K562 (cell line): ENCODE data around the gene ENTPD5. TPM values are rescaled to one million over a fixed set of nuclear protein-coding genes. Genes with fewer than 3 reads are reported as not detected.

Experiments
- ATAC-seq: fragments of 200-7000 bp; cut with Tn5 transposase; 3 replicates; pipeline ENCODE4 v1.9.1; 2020; ENCODE audit warnings: moderate library complexity
- BruUV-seq: library from RNA; stranded (reverse); fragments of 400-500 nt; replicated peaks from 2 replicates; lab custom pipeline; 2021; lab: Mats Ljungman, UMichigan
- CTCF ChIA-PET: fragments of 300-600 bp; formaldehyde crosslinking; extraction: SDS; loops from one replicate; lab custom pipeline; 2021; ENCODE audit warnings: low intra/inter-chr PET ratio; lab: Yijun Ruan, JAX
- POLR2A ChIA-PET: fragments of 300-600, 350-650 bp; sonication (Branson Sonifier 250); formaldehyde crosslinking; extraction: SDS; loops from one replicate; lab custom pipeline; 2021; ENCODE audit warnings: antibody characterized with exemption, inconsistent platforms; lab: Yijun Ruan, JAX
- DNase-seq, 4 experiments: peaks; one replicate each; pipeline versions ENCODE4 v3.0.0 to v3.0.0-alpha.2; 2011 to 2018; ENCODE audit warnings: low spot score in 3 of 4, mixed read lengths in 3 of 4; ENCODE audit errors: extremely low read depth in 1 of 4
- FAIRE-seq: peaks from 2 replicates; lab custom pipeline; 2011; peaks lifted over from hg19 to GRCh38; lab: Jason Lieb, UNC
- H2AFZ ChIP-seq: 2 replicates; pipeline ENCODE4 v1.6.0; 2011; ENCODE audit warnings: low read depth, low read length, control low read depth, inconsistent platforms
- H3K27ac ChIP-seq: fragments of 200-600 bp; 3 replicates; pipeline ENCODE4 v1.8.0; 2011; ENCODE audit warnings: low read depth, mild to moderate bottlenecking, control low read depth, inconsistent platforms, low read length, moderate library complexity, mixed read lengths; ENCODE audit errors: extremely low read depth
- H3K27me3 ChIP-seq, 2 experiments: fragments of 300-600 bp in 1 of 2; 2 replicates in 1 of 2; 3 replicates in 1 of 2; pipeline versions ENCODE4 v1.6.0 to v1.8.0; 2011; ENCODE audit warnings: inconsistent platforms in 2 of 2, low read length in 2 of 2, mild to moderate bottlenecking in 1 of 2, mixed read lengths in 1 of 2, moderate library complexity in 1 of 2; ENCODE audit not compliant: control insufficient read depth in 2 of 2, insufficient read depth in 2 of 2
- H3K36me3 ChIP-seq: fragments of 300-600 bp; 3 replicates; pipeline ENCODE4 v1.8.0; 2011; ENCODE audit warnings: mild to moderate bottlenecking, low read length, inconsistent platforms; ENCODE audit not compliant: control insufficient read depth, insufficient read depth
- H3K4me1 ChIP-seq, 2 experiments: fragments of 200-600 bp in 1 of 2; replicated peaks in 1 of 2; 2 replicates in 1 of 2; 3 replicates in 1 of 2; pipeline versions ENCODE4 v1.5.1 to v1.8.0; 2011; ENCODE audit warnings: inconsistent platforms in 2 of 2, low read length in 2 of 2, mild to moderate bottlenecking in 1 of 2, mixed read lengths in 1 of 2, moderate library complexity in 1 of 2; ENCODE audit not compliant: control insufficient read depth in 2 of 2, insufficient read depth in 2 of 2
- H3K4me2 ChIP-seq: 2 replicates; pipeline ENCODE4 v1.6.1; 2011; ENCODE audit warnings: low read length, control low read depth, inconsistent platforms, mixed read lengths; ENCODE audit not compliant: insufficient read depth
- H3K4me3 ChIP-seq: fragments of 200-600 bp; sonication (generic), shearing (Covaris generic); 2 replicates; pipeline ENCODE4 v1.5.1; 2016; ENCODE audit warnings: control low read depth, inconsistent platforms
- H3K79me2 ChIP-seq: fragments of 200-600 bp; 3 replicates; pipeline ENCODE4 v1.8.0; 2011; ENCODE audit warnings: low read length, inconsistent platforms; ENCODE audit not compliant: control insufficient read depth, insufficient read depth
- H3K9ac ChIP-seq, 2 experiments: 2 replicates each; pipeline versions ENCODE4 v1.6.0 to v1.6.1; 2011; ENCODE audit warnings: low read depth in 2 of 2, low read length in 2 of 2, control low read depth in 1 of 2, inconsistent platforms in 1 of 2, mild to moderate bottlenecking in 1 of 2, mixed read lengths in 1 of 2; ENCODE audit not compliant: insufficient read depth in 1 of 2
- H3K9me1 ChIP-seq: one replicate; pipeline ENCODE4 v1.6.0; 2011; ENCODE audit warnings: inconsistent platforms, mild to moderate bottlenecking, low read length, moderate library complexity; ENCODE audit not compliant: control insufficient read depth, insufficient read depth
- H3K9me3 ChIP-seq: replicated peaks from 2 replicates; pipeline ENCODE4 v1.5.1; 2011; ENCODE audit warnings: low read depth, low read length, inconsistent platforms; ENCODE audit not compliant: control insufficient read depth, insufficient read depth
- H4K20me1 ChIP-seq: replicated peaks from 2 replicates; pipeline ENCODE4 v1.6.1; 2011; ENCODE audit warnings: low read length, inconsistent platforms, mixed read lengths; ENCODE audit not compliant: control insufficient read depth, insufficient read depth
- CBX8 ChIP-seq: fragments of 200-600 bp; sonication (generic); IDR thresholded peaks from 2 replicates; pipeline ENCODE4 v1.6.1; 2012; ENCODE audit warnings: borderline replicate concordance, mixed run types, low read depth, mild to moderate bottlenecking, moderate library complexity, mixed read lengths, low read length, control low read depth, inconsistent platforms; ENCODE audit not compliant: poor library complexity, severe bottlenecking; ENCODE audit errors: extremely low read depth
- DEAF1 ChIP-seq: fragments of 450-650 bp; formaldehyde crosslinking; IDR thresholded peaks from 2 replicates; pipeline ENCODE4 v1.4.0; 2020; ENCODE audit warnings: mild to moderate bottlenecking, moderate library complexity
- GABPA ChIP-seq: fragments of 200-800 bp; sonication (Bioruptor generic); conservative IDR thresholded peaks from 2 replicates; pipeline ENCODE4 v1.6.1; 2016; ENCODE audit warnings: low read depth, missing genetic modification characterization, missing compliant biosample characterization
- GABPB1 ChIP-seq: sonication (generic); formaldehyde crosslinking; IDR thresholded peaks from 2 replicates; pipeline ENCODE4 v1.8.0; 2022; ENCODE audit warnings: mild to moderate bottlenecking, missing genetic modification reagents
- MED1 ChIP-seq: sonication (generic); formaldehyde crosslinking; IDR thresholded peaks from 2 replicates; pipeline ENCODE4 v1.8.1; 2023; ENCODE audit warnings: missing genetic modification reagents, borderline replicate concordance
- ZNF134 ChIP-seq: fragments of 250-450 bp; sonication (Bioruptor Pico); conservative IDR thresholded peaks from 2 replicates; pipeline ENCODE4 v1.4.0; 2020
- ZNF263 ChIP-seq: sonication (generic); formaldehyde crosslinking; IDR thresholded peaks from 2 replicates; pipeline ENCODE4 v1.8.0; 2022; ENCODE audit warnings: mild to moderate bottlenecking, missing genetic modification reagents, borderline replicate concordance
- ZNF280B ChIP-seq: fragments of 250-450 bp; sonication (Bioruptor Pico); IDR thresholded peaks from 2 replicates; pipeline ENCODE4 v1.5.1; 2021; ENCODE audit warnings: mild to moderate bottlenecking
- WGBS: fragments of 100-300 bp; shearing (Covaris generic); methylation state at CpG from one replicate; pipeline ENCODE4 v1.1.6; 2016; ENCODE audit warnings: low coverage, mixed read lengths; ENCODE audit not compliant: insufficient coverage; ENCODE audit errors: missing lambda C conversion rate; 5-methylcytosine and 5-hydroxymethylcytosine counted together
- in situ Hi-C: fragments of 300-500 bp; cut with MboI; formaldehyde crosslinking; loops from 4 replicates; pipeline ENCODE4 v1.15.0; 2018; ENCODE audit warnings: inconsistent platforms, mixed read lengths
- intact Hi-C: fragments of 100-400 bp; cut with micrococcal nuclease; formaldehyde crosslinking; loops from 2 replicates; pipeline ENCODE4 v1.14.2; 2022
- polyA plus RNA-seq, 8 experiments: library from polyadenylated mRNA; depleted of rRNA in 4 of 8; stranded (reverse) in 5 of 8; unstranded in 3 of 8; fragments of >200 nt; fragmentation: Nextera tagmentation in 2 of 8; fragmentation: Illumina TruSeq in 1 of 8; extraction: Ambion mirVana in 2 of 8; extraction: Trizol in 1 of 8; gene quantifications; 2 replicates each; pipeline versions ENCODE4 v1.2.1 to v1.2.3, GENCODE V29; 2011 to 2014; ENCODE audit warnings: inconsistent platforms in 1 of 8, missing spikeins in 1 of 8
- total RNA-seq, 7 experiments: library from RNA; depleted of rRNA in 6 of 7; stranded (reverse); fragments of >200 nt in 6 of 7; fragmentation: Illumina TruSeq in 2 of 7; extraction: Trizol in 2 of 7; gene quantifications; 2 replicates each; pipeline versions ENCODE4 v1.2.1 to v1.2.3, GENCODE V29; 2011 to 2021; ENCODE audit warnings: low replicate concordance in 1 of 7

The ENTPD5 gene
- total and polyA plus RNA-seq, 9 of the 15 experiments (the other 6 are each of a cell fraction or from before 2014, with no cell fraction given): 2.7 to 15.3 (median 10.3) TPM

GRCh38 chr14:74045522-74045921 lies 26.4 kb upstream of the ENTPD5 start:
- no peak for FAIRE-seq
- intact Hi-C loops: no loop called here
- H3K9me1 ChIP-seq: no peaks in the 10 kb centered on the region
- H3K79me2 ChIP-seq: no peaks in the 10 kb centered on the region
- no peak overlapping the region for H3K9ac ChIP-seq
- ATAC-seq: no peak
- H3K4me1 ChIP-seq: 0 out of 5 replicates have a peak, but pooled peaks cover 0 to 2% of the 10 kb centered on the region in 2 experiments
- H3K27me3 ChIP-seq: no peaks in the 10 kb centered on the region
- H4K20me1 ChIP-seq: no peaks in the 10 kb centered on the region
- no TSS peak for BruUV-seq
- no peaks in the 10 kb centered on the region for H3K9me3 ChIP-seq
- DNase-seq: no peak
- H3K4me3 ChIP-seq: no peak overlapping the region
- H3K27ac ChIP-seq: no peak overlapping the region
- H2AFZ ChIP-seq: no peak overlapping the region
- CTCF ChIA-PET: no interaction called here
- in situ Hi-C loops: no loop called here
- POLR2A ChIA-PET: interaction anchor here (0.7 kb wide), 1 partner anchor 86 kb away, joined by 3 read pairs; no protein-coding TSS in a partner anchor
- WGBS: 63% methylated on average over 2 of the region's 4 CpGs
- no peak for TF ChIP-seq GABPB1
- no peak for TF ChIP-seq GABPA
- no peak overlapping the region for H3K4me2 ChIP-seq
- H3K36me3 ChIP-seq: no peaks in the 10 kb centered on the region

DNA sequence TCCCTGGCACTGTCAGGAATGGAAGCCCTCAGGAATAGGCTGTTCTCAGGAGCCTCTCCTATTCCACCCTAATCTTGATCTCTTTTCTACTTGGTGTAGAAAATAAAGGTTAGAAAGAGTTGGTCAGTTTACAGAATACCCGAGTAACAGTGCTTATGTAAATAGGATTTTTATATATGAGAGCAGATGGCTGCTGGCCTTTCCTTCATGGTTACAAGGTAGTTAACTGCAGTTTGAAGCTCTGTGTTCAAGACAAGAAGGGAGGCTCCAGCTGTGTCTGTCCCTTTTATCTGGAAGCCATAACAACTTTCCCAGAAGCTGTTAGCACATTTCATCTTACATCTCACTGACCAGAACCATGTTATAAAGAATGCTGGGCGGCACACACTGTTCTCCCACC lies 23.2 kb upstream of the ENTPD5 start:
- CTCF ChIA-PET: no interaction called here
- H2AFZ ChIP-seq: no peak overlapping the region; the same call in 1 of the 2 replicates
- TF ChIP-seq DEAF1 (CRISPR knock-in tag): no peak
- no peak for TF ChIP-seq ZNF280B
- no peak for TF ChIP-seq ZNF134 (CRISPR knock-in tag)
- TF ChIP-seq ZNF263 (CRISPR knock-in tag): no peak
- no peak for TF ChIP-seq MED1 (CRISPR knock-in tag)
- no peak for TF ChIP-seq CBX8

More for the DNA sequence above, 23.2 kb upstream of the ENTPD5 start:
- no peaks in the 10 kb centered on the region for H4K20me1 ChIP-seq
- no peak overlapping the region for H3K4me2 ChIP-seq
- no peaks in the 10 kb centered on the region for H3K36me3 ChIP-seq
- H3K4me3 ChIP-seq: no peak overlapping the region
- H3K27ac ChIP-seq: no peak overlapping the region; the same call in 2 of the 3 replicates
- in situ Hi-C loops (no loop called here), intact Hi-C loops (no loop called here)
- H3K9me1 ChIP-seq: no peaks in the 10 kb centered on the region
- no peak overlapping the region for H3K9ac ChIP-seq
- H3K79me2 ChIP-seq: no peaks in the 10 kb centered on the region
- POLR2A ChIA-PET: no interaction called here
- 0 out of 5 replicates have a peak, but pooled peaks cover 0 to 2% of the 10 kb centered on the region in 2 experiments for H3K4me1 ChIP-seq
- ATAC-seq: no peak
- FAIRE-seq: no peak
- no TSS peak for BruUV-seq
- 21% methylated on average over 2 of the region's 2 CpGs for WGBS
- no peaks in the 10 kb centered on the region for H3K9me3 ChIP-seq
- DNase-seq: no peak
- H3K27me3 ChIP-seq: no peaks in the 10 kb centered on the region
